ENCODE results near the gene SPDYE18.
"Not testable (repeated sequence)": the region's sequence is repeated elsewhere in the genome, so short reads cannot be mapped to it uniquely, and the experiment has no call there.

Gene SPDYE18

DNA sequence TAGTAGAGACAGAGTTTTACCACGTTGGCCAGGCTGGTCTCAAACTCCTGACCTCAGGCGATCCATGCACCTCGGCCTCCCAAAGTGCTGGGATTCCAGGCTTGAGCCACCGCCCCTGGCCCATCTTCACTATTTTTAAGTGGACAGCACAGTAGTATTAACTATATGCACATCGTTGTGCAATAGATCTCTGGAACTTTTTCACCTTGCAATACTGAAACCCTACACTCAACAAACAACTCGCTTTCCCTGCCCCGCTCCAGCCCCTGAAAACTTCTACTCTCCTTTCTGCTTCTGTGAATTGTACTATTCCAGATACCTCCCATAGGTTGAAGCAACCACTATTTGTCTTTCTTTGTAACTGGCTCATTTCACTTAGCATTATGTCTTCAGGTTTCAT lies 3.5 kb upstream of the SPDYE18 start:
- not testable (repeated sequence) for DNase-seq; H3K9me3 Mint-ChIP-seq; H3K4me3 Mint-ChIP-seq; H3K27me3 Mint-ChIP-seq; ATAC-seq (replicated peaks); H3K27ac Mint-ChIP-seq
- Mint-ChIP-seq H3K4me1 (peaks cover 6 to 11% of the 10 kb centered on the region in 2 donors), H3K36me3 (peaks cover 17 to 34% of the 10 kb centered on the region in 2 donors)

DNA sequence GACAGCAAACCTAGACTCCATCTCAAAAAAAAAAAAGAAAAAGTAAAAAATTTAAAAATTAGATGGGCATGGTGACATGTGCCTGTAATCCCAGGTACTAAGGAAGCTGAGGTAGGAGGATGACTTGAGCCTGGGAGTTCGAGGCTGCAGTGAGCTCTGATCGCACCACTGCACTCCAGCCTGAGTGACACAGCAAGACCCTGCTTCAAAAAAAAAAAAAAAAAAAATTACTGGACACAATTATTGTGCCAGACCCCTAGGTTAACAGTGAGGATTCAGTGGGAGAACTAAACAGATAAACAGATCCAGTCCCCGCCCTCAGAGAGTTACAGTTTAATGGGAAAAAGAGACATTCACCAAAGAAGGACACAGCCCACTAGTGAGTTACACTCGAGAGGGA lies 1.4 kb upstream of the SPDYE18 start:
- peaks cover 7 to 24% of the 10 kb centered on the region in 2 donors for H3K36me3 Mint-ChIP-seq
- DNase-seq; H3K27me3 Mint-ChIP-seq; ATAC-seq (replicated peaks); H3K9me3 Mint-ChIP-seq; H3K27ac Mint-ChIP-seq; H3K4me3 Mint-ChIP-seq: not testable (repeated sequence)
- H3K4me1 Mint-ChIP-seq, result peaks cover 6 to 10% of the 10 kb centered on the region in 2 donors

DNA sequence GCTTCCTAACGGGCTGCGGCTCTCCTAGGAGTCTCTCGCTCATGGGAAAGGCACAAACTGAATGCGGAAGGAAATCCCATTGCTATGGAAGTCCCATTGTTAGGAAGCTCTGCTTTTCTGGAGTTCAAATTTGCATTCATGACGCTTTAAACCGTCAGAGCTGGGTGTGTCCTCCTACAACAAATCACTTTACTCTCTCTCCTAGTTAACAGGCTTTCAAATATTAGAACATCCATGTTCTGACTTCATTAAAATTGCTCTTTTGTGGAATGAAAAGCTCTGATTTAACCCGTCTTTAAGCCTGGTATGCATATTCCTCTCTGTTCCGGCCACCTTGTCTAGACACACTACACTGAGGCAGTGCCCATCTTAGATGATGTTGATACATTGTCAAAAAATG lies 30.1 kb downstream of the SPDYE18 start, which contains the start of gene SPDYE17:
Gene SPDYE17, minus strand, starts transcription at position 101 of the 400 bp plus-strand sequence. CDS start 1,791 bp downstream, outside the sequence.
- not testable (repeated sequence) for H3K27ac Mint-ChIP-seq; DNase-seq; H3K36me3 Mint-ChIP-seq; ATAC-seq (replicated peaks); H3K4me1 Mint-ChIP-seq; H3K27me3 Mint-ChIP-seq; H3K9me3 Mint-ChIP-seq; H3K4me3 Mint-ChIP-seq

DNA sequence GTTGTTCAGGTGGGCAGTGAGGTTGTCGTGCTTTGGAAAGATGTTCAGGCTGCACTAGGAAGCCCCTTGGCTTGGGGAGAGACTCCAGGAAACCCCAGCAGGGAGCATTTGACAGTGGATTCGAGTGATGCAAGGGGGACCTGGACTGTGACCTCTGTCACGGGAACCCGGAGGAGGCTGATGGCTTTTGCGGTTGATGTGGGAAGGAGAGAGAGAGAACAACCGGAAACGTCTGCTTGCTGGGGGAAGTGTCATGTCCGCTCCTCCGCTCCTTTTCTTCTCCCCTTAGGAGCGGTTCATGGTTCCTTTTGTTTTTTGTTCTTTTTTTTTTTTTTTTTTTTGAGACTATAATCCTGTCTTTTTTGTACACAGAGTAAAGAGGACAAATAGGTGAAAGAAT lies 36.0 kb downstream of the SPDYE18 start:
- not testable (repeated sequence) for DNase-seq; ATAC-seq (replicated peaks); H3K4me1 Mint-ChIP-seq; H3K9me3 Mint-ChIP-seq; H3K27ac Mint-ChIP-seq; H3K27me3 Mint-ChIP-seq; H3K36me3 Mint-ChIP-seq; H3K4me3 Mint-ChIP-seq

DNA sequence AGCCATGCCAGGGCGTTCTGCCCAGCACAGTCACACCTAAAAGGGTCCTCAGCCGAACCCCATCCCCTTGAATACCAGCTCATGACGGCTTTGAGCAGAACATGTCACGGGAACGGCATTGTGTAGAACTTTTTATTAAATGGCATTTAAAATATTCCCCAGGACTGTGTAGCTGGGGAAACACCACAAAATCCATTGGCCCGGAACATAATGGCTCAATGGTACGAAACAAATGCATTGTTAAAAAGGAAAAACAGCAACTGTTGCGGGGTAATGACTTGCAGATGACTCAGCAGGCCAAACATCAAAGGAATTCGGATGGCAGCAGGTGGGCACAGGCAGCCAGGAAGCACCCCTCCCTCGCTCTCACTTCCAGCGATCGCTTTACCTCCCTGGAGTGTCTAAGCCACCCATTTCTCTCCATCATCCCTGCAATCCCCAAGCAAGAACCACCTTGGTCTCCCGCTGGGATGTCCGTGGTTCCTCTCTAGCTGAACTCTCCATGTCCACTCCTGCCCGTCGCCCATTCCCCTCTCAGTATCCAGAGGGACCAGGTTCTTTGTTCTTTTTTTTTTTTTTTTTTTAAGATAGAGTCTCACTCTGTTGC lies 52.2 kb downstream of the SPDYE18 start:
- not testable (repeated sequence) for H3K4me3 Mint-ChIP-seq; H3K27ac Mint-ChIP-seq; ATAC-seq (replicated peaks); DNase-seq; H3K27me3 Mint-ChIP-seq; H3K36me3 Mint-ChIP-seq; H3K4me1 Mint-ChIP-seq; H3K9me3 Mint-ChIP-seq

DNA sequence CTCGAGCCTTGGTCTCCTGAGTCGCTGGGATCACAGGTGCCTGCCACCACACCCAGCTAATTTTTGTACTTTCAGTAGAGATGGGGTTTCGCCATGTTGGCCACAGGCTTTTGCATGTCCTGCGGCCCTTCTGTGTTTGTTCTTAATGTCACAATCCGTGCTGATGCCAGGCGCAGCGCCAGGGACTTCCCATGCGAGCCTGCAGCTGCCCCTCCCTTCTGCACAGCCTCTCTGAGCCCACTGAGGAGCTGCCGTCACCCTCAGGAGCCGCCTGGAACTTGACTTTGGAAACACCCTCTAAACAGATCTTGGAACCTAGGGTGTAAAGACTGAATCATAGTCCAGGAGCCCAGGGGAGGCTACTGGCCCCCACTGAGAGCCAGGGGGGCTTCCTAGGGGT lies 54.4 kb downstream of the SPDYE18 start:
- H3K4me1 Mint-ChIP-seq; H3K27me3 Mint-ChIP-seq; ATAC-seq (replicated peaks); H3K4me3 Mint-ChIP-seq; H3K9me3 Mint-ChIP-seq; H3K27ac Mint-ChIP-seq; H3K36me3 Mint-ChIP-seq; DNase-seq: not testable (repeated sequence)

DNA sequence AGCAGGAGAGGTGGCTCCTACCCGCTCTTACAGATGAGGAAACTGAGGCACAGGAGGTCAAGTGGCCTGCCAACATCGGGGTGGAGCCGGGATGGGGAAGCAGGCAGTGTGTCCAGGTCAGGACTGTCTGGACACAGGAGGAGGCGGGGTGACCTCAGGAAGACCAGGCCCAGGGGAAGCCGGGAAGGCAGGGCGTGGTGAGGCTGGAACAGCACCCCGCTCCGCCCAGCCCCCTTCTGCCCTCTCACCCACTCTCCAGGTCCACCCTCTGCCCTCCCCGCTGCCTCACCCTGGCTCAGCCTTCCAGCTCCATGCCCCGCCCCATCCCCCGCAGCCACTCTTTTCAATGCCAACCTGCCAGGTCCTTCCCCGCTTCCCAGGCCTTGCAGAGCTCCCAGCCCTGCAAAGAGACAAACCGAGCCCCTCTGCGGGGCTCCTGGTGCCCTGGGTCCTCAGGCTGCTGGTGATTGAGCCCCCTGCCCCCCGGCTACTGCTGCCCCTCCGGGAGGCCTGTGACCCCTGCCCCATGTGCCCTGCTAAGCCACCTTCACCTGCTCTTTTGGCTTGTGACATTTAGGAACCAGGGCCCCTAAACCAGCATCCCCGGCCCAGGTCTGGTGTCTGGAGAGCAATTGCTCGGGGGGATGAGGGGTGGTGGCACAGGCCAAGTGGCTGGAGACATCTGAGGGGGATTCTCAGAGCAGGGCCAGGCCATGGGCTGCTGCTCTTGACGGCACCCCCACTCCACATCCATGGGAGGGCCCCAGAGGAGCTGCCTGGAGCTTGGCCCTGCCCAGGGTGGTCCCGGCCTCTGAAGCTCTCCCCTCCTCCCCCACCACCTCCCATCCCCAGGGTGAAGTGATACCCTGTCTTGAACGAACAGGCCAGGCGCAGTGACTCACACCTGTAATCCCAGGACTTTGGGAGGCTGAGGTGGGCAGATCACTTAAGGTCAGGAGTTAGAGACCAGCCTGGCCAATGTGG lies 55.9 kb downstream of the SPDYE18 start:
- not testable (repeated sequence) for DNase-seq; H3K4me1 Mint-ChIP-seq; H3K27me3 Mint-ChIP-seq; H3K27ac Mint-ChIP-seq; H3K4me3 Mint-ChIP-seq; ATAC-seq (replicated peaks); H3K9me3 Mint-ChIP-seq
- peaks cover 1 to 12% of the 10 kb centered on the region in 2 donors for H3K36me3 Mint-ChIP-seq

DNA sequence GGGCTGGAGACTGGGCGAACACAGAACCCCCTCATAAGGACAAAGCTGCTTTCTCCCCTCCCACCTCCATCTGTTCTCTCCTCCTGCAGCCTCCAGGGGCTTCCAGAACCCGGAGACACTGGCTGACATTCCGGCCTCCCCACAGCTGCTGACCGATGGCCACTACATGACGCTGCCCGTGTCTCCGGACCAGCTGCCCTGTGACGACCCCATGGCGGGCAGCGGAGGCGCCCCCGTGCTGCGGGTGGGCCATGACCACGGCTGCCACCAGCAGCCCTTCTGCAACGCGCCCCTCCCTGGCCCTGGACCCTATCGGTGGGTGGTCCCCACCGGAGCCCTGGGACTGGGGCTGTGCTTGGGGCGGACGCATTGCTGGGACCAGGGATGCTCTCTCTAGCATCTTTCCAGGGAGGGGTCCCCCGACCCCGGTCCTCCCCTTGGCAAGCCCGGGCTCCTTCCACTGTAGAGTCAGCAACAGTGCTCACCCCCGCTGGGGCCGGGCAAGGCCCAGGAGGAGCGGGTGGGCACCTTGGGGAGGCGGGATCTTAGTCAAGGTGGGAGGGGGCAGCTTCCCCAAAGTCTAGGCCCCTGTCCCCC lies 56.8 kb downstream of the SPDYE18 start:
- H3K27me3 Mint-ChIP-seq, DNase-seq: not testable (repeated sequence)

DNA sequence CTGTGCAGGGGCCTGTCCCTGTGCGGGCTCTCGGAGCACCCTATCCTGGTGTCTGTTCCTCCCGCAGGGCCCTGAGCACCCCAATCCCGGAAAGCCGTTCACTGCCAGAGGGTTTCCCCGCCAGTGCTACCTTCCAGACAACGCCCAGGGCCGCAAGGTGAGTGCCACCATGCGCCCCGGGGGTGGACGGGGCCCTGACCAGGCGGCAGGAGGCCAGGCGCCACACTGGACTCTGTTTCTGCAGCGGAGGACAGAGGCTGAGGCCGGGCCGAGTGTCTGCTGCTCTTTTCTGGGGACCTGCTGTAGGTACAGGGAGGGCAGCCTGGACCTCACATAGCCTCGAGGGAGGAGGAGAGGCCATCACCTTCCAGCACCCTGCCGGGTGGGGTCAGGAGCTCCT lies 58.2 kb downstream of the SPDYE18 start:
- ATAC-seq (replicated peaks); H3K4me3 Mint-ChIP-seq; H3K4me1 Mint-ChIP-seq; H3K27me3 Mint-ChIP-seq; DNase-seq; H3K27ac Mint-ChIP-seq; H3K9me3 Mint-ChIP-seq: not testable (repeated sequence)
- H3K36me3 Mint-ChIP-seq, result peaks cover 3 to 14% of the 10 kb centered on the region in 2 donors

More for the DNA sequence above, 56.8 kb downstream of the SPDYE18 start:
- ATAC-seq (replicated peaks); H3K4me1 Mint-ChIP-seq; H3K4me3 Mint-ChIP-seq; H3K27ac Mint-ChIP-seq; H3K9me3 Mint-ChIP-seq: not testable (repeated sequence)
- peaks cover 3 to 14% of the 10 kb centered on the region in 2 donors for H3K36me3 Mint-ChIP-seq

DNA sequence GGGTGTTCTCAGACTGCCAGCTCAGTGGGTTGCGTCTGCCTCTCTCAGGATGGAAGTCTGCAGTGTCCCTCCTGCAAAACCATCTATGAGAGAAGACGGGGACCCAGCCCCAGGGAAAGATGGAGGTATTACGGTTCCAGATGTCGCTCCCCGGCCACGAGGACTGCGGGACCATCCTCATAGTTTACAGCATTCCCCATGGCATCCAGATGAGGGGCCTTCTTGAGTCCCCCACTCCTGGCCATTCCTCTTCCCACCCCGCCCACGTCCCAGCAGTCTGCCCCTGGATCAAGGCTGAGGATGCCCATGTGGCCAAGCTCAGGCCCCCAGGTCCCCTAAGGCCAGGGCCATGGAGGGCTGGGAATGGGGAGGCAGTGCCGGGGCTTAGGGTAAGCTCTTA lies 59.1 kb downstream of the SPDYE18 start:
- peaks cover 3 to 14% of the 10 kb centered on the region in 2 donors for H3K36me3 Mint-ChIP-seq
- H3K27ac Mint-ChIP-seq, result not testable (repeated sequence)

DNA sequence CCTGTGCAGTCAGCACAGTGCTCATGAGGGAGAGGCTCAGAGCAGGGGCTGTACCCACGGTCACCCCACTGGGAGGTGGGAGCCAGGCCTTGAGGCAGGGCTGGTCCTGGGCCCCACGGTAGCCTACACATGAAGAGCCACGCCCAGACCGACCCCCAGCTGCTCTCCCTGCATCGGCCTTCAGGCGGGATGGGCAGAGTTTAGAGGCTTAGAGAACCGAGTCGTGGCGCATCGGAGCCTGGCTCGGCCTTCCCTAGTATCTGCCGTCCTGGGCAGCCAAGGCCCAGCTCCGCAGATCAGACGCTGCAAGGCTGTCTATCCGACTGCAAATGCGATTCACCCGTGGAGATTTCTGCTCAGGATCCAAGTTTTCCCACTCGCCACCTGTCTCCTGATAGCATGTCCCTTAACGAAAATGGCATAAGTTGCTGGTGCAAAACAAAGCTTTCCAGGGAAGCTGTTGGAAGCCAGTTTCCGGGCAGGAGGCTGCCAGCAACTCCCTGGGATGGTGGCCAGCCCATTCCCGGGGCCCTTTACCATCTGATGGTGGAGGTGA lies 59.6 kb downstream of the SPDYE18 start:
- H3K9me3 Mint-ChIP-seq; H3K4me1 Mint-ChIP-seq; DNase-seq; H3K4me3 Mint-ChIP-seq; H3K27ac Mint-ChIP-seq; ATAC-seq (replicated peaks); H3K27me3 Mint-ChIP-seq: not testable (repeated sequence)
- H3K36me3 Mint-ChIP-seq, result peaks cover 3 to 14% of the 10 kb centered on the region in 2 donors

More for the DNA sequence above, 59.1 kb downstream of the SPDYE18 start:
- not testable (repeated sequence) for DNase-seq; ATAC-seq (replicated peaks); H3K9me3 Mint-ChIP-seq; H3K4me3 Mint-ChIP-seq; H3K27me3 Mint-ChIP-seq; H3K4me1 Mint-ChIP-seq

DNA sequence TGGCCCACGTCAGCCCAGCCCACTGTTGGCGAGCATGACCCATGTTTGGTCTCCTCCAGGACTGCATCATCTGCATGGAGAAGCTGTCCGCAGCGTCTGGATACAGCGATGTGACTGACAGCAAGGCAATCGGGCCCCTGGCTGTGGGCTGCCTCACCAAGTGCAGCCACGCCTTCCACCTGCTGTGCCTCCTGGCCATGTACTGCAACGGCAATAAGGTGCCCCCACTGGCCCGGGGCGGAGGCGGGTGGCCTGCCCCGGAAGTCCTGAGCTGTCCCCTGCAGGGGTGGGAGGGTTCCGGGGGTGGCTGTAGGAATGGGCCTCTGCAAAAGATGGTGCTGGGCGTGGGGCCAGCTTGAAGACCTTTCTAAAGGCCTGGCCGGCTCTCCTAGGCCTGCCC lies 60.3 kb downstream of the SPDYE18 start:
- H3K9me3 Mint-ChIP-seq, H3K27me3 Mint-ChIP-seq, H3K27ac Mint-ChIP-seq: not testable (repeated sequence)

More for the DNA sequence above, 60.3 kb downstream of the SPDYE18 start:
- ATAC-seq (replicated peaks); H3K4me3 Mint-ChIP-seq; H3K4me1 Mint-ChIP-seq; DNase-seq: not testable (repeated sequence)
- peaks cover 3 to 13% of the 10 kb centered on the region in 2 donors for H3K36me3 Mint-ChIP-seq
